Measurements from ENCODE around the gene ZC3H7B. TPM values are rescaled to one million over a fixed set of nuclear protein-coding genes. Genes with fewer than 3 reads are reported as not detected.
A peak's percentile ranks its signal among the peaks of the same experiment; 100 is the strongest.
"Not testable (repeated sequence)": the region's sequence is repeated elsewhere in the genome, so short reads cannot be mapped to it uniquely, and the experiment has no call there.

The ZC3H7B gene, protein sequence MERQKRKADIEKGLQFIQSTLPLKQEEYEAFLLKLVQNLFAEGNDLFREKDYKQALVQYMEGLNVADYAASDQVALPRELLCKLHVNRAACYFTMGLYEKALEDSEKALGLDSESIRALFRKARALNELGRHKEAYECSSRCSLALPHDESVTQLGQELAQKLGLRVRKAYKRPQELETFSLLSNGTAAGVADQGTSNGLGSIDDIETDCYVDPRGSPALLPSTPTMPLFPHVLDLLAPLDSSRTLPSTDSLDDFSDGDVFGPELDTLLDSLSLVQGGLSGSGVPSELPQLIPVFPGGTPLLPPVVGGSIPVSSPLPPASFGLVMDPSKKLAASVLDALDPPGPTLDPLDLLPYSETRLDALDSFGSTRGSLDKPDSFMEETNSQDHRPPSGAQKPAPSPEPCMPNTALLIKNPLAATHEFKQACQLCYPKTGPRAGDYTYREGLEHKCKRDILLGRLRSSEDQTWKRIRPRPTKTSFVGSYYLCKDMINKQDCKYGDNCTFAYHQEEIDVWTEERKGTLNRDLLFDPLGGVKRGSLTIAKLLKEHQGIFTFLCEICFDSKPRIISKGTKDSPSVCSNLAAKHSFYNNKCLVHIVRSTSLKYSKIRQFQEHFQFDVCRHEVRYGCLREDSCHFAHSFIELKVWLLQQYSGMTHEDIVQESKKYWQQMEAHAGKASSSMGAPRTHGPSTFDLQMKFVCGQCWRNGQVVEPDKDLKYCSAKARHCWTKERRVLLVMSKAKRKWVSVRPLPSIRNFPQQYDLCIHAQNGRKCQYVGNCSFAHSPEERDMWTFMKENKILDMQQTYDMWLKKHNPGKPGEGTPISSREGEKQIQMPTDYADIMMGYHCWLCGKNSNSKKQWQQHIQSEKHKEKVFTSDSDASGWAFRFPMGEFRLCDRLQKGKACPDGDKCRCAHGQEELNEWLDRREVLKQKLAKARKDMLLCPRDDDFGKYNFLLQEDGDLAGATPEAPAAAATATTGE
- 68.4 and 102 TPM in 2 replicates for total RNA-seq

DNA sequence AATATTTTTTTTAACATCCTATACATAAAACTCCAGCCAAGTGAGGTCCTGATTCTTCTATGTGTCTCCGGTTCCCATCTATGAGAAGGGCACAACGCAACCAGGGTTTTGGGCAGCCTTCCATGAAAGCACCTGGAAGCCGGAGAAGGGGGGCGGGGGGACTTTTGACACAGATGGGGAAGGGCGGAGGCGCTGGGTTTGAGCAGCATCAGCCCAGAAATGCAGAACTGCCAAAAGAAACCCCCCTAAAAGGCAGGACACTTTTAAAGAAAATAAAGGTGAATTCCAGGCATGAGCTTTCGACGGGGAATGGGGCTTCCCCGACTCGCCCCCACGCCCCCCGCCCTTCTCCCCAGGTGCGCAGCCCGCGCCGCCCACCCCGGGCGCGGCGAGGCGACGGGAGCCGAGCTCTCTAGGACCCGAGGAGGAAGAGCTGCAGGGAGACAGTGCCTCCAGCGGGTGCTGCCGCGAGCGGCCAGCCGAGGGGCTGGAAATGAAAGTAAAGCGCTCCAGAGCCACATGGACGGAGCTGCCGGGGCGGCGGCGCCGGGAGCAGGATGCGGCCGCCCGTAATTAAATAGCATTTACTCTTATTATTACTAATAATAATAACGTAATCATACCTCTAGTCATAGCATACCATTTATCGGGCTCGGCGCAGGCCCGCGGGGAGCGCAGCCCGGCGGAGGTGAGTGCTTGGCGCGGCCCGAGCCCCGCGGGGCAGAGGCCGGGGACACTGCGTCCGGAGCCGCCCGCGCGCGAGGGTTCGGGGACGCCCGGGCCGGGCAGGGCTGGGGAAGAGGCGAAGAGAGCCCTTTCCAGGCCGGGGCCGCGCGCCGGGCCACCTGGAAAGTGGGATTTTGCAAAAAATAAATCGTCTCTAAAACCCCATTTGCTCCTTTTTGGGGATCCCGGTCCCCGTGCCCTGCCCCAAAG is at the start of gene ZC3H7B:
Gene ZC3H7B, plus strand, starts transcription at position 441 of the 936 bp plus-strand sequence. CDS start 19,136 bp downstream, outside the sequence.
- peak; percentile 86 for DNase-seq

DNA sequence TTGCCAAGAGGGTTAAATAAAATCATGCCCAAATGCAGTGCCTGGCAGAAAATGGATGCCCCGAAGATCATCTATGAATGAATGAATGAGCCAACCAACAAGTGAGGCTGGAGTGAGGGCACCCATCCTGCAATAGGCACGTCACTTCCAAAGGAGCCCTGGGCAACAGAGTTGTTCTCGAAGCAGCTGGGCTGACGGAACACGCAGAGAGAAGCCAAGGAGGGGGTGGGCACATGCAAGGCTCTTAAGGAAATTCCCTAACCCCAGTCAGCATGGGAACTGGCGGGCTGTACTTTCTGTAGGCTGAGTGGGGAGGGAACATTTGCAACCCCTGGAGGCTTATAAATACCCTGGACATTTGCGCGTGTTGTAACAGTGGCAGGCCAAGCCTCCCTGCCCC is 49.0 kb upstream of the ZC3H7B start:
- no peak for DNase-seq

- DNase-seq = no peak
These were observed 47.1 kb upstream of the ZC3H7B start for GRCh38 chr22:41254230-41254629.

- DNase-seq = peak; percentile 85
These were observed 44.8 kb upstream of the ZC3H7B start for GRCh38 chr22:41256254-41257253.

- no peak for DNase-seq
These were observed 43.6 kb upstream of the ZC3H7B start for GRCh38 chr22:41257696-41258095.

GRCh38 chr22:41259756-41260155 is 41.6 kb upstream of the ZC3H7B start:
- not testable (repeated sequence) for DNase-seq

- DNase-seq = no peak
These were observed 40.5 kb upstream of the ZC3H7B start for GRCh38 chr22:41260871-41261270.

- DNase-seq = no peak
These were observed 39.6 kb upstream of the ZC3H7B start for GRCh38 chr22:41261541-41262249.

DNA sequence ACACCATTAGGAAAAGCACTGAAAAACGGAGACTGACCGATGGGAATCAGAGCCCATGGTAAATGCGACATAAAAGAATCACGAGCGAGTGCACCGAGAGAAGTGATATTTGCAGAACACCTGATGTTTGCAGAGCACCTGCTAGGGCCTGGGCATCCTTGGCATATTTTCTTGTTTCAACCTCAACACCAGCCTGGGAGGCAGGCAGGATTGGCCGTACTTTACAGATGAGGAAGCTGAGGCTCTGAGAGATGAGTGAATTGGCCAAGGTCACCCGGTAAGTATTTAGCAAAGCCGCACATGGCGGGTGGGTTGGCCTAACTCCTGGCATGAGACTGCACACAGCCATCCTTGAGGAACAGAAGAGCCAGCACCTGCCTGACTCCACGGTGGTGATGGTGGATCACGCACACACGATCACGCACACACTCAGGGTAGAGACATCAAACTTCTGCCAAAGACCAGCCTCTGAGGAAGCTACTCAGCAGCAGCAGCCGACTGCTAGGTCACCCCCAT is 39.0 kb upstream of the ZC3H7B start:
- DNase-seq = no peak

DNA sequence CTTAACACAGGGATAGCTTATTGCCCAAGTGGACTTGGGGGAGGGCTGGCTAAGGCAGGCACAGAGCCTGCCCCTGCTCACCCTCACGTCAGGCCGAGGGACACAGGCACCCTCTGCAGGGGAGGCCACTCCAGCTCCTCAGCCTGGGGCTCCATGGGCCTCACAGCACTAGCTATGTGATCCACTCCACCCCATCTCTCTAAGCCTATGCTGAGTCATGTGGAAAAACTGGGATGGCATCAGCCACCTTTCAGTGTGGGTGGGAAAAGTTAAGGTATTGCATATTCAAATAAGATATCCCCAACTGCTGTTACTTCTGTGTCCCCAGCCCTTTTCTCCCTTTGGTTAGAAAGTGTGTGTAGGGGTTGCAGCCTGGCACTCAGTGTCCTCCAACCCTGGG is 37.6 kb upstream of the ZC3H7B start:
- DNase-seq = no peak

- no peak for DNase-seq
These were observed 36.9 kb upstream of the ZC3H7B start for GRCh38 chr22:41264408-41264941.

GRCh38 chr22:41267958-41268357 is 33.4 kb upstream of the ZC3H7B start:
- no peak for DNase-seq

DNA sequence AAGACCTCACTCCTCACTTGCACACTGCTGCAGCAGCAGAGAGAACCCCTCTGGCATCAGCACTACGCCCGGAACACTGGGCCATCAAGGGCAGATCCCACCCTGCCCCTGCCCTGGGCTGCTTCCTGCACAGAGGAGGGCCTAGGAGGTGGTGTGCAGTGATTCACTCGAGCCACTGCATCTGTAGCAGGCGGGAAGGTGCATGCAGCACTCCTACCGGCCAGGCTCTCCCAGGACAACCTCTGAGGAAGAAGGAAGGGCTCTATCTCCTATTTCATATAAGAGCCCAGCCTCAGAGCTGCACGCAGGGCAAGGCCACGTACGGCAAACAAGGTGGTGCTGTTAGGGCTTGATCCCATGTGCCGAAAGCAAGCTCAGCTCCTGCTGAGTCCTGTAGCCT is 29.5 kb upstream of the ZC3H7B start:
- DNase-seq = no peak

DNA sequence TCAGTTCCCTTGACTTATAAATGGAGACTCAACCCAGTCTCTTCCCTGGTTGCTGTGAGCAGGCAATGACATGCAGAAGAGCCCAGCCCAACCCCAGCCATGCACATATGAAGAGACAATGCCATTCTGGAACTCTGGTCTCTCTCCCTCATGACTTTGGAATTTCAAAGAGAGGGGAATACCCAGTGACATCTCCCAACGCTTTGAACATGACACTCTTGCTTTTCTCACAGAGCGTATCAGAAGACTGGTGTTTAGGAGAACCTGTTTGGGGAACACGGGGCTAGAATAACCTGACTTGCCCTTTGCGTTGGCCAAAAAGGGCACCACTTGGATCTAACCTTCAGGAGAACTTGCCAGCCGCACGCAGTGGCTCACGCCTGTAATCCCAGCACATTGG is 28.2 kb upstream of the ZC3H7B start:
- DNase-seq = no peak

DNA sequence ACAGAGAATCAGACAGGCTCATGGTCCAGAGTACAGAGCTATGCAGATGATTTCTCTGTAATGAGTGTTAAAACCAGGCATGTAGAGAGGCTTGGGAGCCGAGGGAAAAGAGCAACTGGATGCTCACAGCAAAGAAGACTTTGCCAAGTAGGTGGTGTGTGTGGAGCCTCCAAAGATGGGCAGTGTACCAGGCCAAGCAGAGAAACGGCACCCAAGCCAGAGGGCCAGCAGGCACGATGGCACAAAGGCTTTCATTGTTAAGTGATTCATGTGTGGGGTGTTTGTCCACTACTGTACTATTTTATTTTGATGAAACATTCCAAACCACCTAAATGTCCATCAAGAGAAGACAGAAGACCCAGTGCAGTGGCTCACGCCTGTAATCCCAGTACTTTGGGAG is 26.5 kb upstream of the ZC3H7B start:
- DNase-seq = no peak

DNA sequence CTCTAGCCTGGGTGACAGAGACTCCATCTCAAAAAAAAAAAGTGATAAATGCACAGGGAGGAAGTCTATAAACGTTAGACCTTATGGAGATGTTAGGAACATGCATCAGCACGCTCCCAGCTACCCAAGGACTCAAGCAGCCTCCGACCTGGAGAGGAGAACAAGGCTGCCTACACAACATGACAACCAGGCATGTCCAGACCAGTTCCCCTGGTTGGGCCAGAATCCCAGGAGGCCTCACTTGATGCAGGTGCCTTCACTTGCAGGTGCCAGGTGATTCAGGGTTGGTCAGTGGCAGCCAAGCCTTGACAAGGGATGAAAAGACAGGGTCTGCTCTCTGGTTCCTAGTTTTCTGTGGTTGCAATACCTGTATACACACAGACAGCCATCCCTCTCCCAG is 21.3 kb upstream of the ZC3H7B start:
- no peak for DNase-seq

- no peak for DNase-seq
These were observed 20.5 kb upstream of the ZC3H7B start for GRCh38 chr22:41280854-41281253.

GRCh38 chr22:41284465-41284864 is 16.9 kb upstream of the ZC3H7B start:
- no peak for DNase-seq

GRCh38 chr22:41285441-41285819 is 15.9 kb upstream of the ZC3H7B start:
- DNase-seq = peak; percentile 84
